Activated CD8-positive, alpha-beta memory T cell treated with anti-CD3 and anti-CD28 coated beads, Interleukin-2, amount 50 U/mL, for 24 hours (primary cell): ENCODE measurements around the gene RMND5B.
"Not testable (repeated sequence)": the region's sequence is repeated elsewhere in the genome, so short reads cannot be mapped to it uniquely, and the experiment has no call there.

Experiments used
- DNase-seq: peaks from one replicate; pipeline ENCODE4 v3.0.0-alpha.2; 2020; ENCODE audit errors: extremely low read depth

Gene RMND5B

DNA sequence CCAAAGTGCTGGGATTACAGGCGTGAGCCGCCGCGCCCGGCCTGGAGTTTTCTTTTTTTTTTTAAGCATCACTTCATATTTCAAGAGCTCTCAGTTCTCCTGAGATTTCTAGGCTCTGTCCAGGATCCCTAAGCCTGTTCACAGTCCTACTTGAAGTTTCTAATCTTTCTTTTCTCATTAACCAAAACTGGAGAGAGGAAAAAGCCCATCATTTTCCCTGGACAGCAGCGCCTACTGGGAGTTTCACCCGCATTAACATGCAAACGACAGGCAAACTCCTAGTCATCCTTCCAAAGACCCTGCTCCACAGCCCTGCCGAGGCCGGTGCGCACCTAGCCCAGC lies 609 bp upstream of the RMND5B start:
- DNase-seq, result not testable (repeated sequence)

DNA sequence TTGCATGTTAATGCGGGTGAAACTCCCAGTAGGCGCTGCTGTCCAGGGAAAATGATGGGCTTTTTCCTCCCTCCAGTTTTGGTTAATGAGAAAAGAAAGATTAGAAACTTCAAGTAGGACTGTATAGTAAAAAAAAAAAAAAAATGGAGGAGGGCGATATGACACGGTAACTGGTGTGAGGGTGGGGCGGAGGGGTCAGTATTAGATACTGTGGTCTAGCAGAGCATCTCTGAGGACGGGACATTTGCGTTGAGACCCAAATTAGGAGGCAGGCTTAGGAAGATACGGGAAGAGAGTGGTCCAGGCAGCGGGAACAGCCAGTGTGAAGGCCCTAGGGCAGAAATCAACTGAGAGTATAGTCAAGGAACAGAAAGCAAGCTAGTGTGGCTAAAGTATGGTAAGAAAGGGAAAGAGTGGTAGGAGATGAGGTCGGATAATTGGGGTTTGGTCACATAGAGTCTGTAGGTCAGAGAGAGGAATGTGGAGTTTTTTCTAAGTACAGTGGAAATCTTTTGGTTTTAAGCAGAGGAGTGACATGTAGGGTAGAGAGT lies 707 bp downstream of the RMND5B start:
- no peak for DNase-seq

DNA sequence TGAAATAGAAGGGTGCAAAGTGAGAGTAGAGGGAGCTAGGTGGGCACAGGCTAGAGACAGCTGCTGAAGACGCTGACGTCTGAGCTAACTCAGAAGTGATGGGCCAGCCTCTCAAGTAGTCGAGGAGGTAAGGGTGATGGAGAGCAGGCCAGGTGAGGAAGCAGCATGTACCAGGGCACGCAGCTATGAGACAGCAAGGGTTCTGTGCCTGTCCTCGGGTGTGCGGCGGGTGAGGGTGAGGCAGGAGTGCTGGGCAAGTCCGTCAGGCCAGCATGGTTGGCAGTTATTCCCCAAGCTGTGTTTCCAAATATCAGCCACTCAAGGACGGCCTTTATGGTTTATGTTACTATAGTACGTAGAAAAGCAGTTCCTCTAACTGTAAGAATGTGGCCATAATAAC lies 6.2 kb downstream of the RMND5B start:
- no peak for DNase-seq

DNA sequence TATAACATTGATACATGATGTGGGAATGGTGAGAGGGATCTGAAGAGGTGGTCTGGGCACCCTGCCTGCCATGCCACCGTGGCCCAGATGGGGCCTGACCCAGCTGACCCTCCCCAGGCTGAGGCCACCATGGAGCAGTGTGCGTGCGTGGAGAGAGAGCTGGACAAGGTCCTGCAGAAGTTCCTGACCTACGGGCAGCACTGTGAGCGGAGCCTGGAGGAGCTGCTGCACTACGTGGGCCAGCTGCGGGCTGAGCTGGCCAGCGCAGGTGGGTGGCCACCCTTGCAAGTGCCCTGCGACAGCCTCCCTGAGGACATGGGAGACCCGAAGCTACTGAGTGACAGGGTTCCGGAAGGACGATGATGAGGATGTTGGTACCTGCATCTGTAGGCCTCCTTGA lies 7.2 kb downstream of the RMND5B start:
- no peak for DNase-seq

DNA sequence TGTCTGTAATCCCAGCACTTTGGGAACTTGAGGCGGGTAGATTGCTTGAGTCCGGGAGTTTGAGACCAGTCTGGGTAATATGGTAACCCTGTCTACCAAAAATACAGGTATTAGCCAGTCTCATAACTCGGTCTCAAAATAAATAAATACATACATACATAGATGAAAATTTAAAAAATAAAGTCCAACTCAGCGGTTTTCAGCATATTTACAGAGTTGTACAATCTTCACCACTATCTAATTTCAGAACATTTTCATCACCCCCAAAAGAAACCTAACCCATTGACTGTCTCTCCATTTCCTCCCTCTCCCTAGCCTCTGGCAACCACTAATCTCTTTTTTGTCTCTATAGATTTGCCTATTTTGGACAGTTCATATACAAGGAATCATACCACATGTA lies 10.7 kb downstream of the RMND5B start:
- DNase-seq, result no peak

DNA sequence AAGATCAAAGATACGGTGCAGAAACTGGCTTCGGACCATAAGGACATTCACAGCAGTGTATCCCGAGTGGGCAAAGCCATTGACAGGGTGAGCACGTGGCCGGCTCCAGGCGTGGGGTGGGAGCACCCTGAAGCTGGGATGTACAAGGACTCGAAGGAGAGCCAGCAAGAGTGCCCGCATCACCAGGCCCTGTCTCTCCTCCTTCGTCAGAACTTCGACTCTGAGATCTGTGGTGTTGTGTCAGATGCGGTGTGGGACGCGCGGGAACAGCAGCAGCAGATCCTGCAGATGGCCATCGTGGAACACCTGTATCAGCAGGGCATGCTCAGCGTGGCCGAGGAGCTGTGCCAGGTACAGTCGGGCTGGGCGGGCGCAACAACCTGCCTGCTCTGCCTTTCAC lies 11.8 kb downstream of the RMND5B start:
- no peak for DNase-seq

DNA sequence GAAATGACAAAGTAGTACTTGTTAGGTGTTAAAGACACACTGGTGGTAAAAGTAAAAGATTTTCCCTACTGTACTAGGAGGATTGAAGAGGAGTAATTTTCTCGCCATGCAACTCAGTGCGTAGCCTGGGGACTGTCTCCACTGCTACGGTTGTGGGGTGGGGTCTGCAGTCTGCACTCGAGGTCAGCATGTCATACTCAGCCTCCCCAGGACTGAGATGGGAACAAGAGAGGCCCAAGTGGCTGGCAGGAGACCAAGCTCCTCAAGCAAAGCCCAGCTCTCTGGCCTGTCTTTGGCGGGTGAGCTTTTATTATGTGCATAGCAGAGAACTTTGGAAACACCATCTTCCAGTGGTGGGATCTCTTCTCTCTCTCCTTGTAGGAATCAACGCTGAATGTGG lies 12.4 kb downstream of the RMND5B start:
- DNase-seq, result no peak

DNA sequence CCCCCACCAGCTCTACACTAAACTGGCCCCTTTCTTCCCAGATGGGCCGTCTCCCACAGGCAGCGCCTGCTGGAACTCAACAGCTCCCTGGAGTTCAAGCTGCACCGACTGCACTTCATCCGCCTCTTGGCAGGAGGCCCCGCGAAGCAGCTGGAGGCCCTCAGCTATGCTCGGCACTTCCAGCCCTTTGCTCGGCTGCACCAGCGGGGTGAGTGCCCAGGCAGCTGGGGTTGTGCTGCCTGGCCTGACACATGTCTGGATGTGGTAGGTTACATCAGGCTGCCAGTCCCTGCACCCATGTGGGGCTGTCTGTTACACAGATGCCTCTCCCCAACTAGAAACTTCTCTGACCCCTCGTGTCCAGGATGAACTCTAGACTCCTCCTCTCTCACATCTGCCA lies 13.1 kb downstream of the RMND5B start:
- no peak for DNase-seq

DNA sequence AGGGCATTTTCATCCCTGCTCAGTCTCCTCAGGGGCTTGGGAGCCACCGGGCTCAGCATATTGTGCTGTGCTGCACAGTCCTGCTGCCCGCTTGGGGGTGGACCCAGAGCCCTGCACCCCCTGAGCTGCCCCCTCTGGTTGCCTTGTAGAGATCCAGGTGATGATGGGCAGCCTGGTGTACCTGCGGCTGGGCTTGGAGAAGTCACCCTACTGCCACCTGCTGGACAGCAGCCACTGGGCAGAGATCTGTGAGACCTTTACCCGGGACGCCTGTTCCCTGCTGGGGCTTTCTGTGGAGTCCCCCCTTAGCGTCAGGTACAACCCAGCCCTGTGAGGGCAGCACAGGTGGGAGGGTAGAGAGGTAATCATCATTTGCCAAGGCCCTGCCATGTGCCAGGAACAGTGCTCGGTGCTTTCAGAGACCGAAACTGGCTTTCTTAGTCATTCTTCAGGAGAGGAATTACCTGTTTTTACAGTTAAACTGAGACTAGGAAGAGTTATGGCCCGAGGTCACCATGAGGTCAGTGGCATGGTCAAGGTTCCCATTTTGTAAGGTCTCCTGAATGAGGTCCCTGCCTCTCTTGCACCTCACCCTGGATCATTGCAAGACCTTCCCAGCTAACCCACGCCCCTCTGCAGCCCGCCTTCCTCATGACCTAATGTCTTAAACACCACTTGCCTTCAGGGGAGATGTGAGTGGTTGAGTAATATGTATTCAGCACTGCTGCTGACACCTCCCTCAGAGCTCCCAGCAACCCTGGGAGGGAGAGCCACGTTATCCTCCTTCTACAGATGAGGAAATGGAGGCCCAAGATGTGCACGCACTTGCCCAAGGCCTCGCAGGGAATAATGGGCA lies 15.4 kb downstream of the RMND5B start:
- DNase-seq, result no peak

DNA sequence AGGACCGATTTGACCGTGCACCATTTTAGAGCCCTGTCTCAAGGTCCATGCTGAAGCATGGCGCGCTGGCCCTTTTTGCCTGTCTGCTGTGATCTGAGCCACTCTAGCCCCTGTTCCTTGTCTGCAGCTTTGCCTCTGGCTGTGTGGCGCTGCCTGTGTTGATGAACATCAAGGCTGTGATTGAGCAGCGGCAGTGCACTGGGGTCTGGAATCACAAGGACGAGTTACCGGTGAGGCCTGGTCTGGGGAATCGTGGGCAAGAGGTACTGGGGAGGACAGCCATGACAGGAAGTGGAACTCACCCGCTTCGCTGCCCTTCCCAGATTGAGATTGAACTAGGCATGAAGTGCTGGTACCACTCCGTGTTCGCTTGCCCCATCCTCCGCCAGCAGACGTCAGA lies 16.6 kb downstream of the RMND5B start:
- no peak for DNase-seq

DNA sequence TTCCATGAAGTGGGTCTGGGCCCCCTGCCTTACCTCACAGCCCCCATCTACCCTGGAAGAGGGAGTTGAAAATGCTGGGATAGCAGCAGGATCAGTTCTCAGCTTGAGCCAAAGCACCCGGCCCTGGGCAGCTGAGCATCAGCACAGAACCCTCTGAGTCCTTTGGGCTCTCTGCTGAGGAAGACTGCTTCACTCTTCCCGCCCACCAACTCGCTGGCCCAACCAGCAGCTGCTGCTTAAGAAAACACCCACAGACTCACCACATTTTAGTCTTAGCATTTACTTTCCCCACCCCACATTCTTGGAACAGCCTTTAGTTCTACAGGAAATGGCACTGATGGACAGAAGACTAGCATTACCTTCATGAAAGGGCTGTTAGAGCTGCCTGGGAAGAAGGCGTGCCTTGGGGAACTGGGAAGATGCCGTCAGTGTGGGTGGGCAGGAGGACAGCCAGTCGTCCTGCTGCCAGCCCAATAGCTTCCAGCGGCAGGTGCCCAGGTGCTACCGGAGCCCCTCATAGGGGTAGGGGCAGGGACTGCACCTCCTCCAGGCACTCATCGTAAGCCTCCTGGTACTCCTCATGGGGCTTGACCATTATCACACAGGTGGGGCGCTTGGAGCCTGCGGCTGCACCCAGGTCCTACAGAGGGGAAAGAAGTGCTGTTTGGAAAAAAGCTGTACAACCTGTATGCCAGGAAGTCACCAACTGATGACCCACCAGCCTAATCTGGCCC lies 18.6 kb downstream of the RMND5B start:
- DNase-seq, result no peak

DNA sequence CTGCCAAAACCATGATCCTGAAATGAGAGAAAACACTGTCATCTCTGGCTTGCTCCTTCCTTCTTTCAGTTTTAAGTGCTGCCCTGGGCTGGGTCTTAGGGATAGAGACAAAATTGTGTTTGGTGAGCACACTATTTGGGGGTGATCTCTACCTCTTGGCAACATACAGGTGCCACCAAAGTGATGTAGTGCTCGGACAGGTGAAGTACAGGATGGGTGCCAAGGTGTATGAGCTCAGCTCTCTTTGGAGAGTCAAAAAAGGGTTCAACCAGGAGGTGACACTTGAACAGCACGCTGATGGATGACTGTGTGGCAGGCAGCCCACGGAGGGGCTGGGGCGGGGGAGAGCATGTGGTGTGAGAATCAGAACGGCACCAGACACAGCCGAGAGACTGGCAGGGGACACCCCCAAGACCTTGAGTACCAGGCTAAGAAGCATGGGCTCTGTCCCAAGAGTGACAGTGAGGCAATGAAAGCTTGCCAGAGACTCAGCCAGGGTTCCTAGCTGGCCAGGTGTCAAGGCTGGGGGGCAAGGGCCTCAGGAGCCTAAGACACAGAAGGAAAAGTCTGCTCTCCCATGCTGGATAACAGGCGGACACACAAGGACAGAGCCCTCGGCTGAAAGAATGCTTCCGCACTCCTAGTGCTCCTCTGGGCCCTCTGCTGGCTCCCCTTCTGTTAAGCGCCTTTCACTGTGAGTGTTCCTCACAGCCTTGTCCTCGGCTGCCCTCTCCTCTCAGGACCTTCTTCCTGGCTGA lies 20.3 kb downstream of the RMND5B start:
- no peak for DNase-seq

DNA sequence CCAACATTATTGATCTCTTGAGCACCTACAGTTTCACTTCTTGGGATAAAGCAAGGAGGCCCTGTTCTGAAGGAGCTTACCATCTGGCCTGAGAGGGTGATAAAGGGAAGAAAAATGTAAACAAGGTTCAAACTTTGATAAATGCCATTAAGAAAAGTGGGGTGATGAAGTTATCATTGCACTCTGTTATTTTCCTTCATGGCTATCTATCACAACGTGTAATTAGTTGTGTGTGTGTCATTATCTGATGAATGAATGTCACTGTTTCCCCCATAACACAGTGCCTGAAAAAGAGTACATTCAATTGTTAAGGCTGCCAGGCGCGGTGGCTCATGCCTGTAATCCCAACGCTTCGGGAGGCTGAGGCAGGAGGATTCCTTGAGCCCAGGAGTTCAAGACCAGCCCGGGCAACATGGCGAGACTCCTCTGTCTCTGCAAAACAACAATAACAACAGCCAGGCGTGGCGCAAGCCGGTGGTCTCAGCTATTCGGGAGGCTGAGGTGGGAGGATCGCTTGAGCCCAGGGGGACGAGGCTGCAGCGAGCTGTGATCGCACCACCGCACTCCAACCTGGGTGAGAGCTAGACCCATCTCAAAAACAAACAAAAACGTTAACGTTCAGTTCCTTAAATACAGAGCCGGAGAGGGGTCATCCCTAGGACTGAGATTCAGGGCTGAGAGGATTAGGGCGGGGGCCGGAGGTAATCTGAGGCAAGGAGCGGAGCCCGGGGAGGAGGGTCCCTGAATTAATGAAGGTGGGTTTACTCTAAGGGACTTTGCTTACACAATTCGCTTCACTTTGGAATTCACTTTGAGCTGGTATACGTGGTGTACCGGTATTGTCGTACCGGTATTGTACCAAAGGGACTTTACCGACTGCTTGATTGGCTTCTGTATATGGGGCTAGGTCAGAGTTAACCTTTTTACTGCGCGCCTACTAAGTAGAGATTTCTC lies 22.0 kb downstream of the RMND5B start:
- DNase-seq, result no peak

DNA sequence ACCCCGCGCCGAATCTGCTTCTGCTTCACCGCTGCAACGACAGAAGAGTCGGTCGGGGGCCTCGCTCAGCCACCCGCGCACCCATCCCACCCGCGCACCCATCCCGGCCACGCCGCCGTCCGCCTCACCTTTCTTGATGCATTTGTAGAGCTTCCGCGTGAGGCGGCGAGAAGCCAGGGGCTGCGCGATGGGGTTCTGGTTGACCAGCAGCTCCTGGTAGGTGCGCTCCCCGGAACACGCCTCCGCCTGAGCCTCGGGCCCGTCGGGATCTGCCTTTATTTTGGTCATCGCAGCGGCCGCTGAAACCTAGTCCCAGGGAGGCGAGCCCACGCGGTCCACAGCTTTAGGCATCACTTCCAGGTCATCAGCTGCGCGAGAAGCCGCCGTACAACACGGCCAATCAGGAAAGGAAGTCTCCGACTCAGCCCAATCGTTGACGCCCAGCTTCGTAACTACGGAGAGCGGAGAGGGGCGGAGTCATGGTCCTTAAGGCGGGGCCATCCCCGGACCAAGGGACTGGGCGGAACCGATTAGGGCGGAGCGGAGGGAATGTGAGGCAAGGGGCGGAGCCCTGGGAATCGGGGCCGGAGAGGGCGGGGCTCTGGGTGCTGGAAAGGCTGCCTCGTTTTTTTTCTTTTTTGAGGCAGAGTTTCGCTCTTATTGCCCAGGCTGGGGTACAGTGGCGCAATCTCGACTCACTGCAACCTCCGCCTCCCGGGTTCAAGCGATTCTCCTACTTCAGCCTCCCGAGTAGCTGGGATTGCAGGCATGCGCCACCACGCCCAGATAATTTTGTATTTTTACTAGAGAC lies 22.9 kb downstream of the RMND5B start, which contains the start of gene NHP2:
Gene NHP2 (minus strand): TSS at position 356 of the 811 bp plus-strand sequence. CDS start 68 bp downstream, at position 288.
- DNase-seq, result peak; percentile 96

DNA sequence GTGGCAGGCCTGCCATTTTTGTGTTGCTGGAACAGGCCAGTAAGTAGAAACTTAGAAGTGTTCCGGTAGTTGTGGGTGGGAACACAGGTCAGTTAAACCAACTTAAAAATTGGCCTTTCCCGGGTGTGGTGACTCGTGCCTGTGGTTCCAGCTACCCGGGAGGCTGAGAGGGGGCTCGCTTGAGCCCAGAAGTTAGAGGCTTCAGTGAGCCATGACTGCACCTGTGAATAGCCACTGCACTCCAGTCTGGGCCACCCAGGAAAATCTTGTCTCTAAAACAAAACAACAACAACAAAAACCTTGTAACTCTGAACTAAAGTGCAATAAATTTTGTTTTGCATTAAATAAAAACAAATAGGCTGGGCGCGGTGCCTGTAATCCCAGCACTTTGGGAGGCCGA lies 24.3 kb downstream of the RMND5B start:
- DNase-seq, result no peak

DNA sequence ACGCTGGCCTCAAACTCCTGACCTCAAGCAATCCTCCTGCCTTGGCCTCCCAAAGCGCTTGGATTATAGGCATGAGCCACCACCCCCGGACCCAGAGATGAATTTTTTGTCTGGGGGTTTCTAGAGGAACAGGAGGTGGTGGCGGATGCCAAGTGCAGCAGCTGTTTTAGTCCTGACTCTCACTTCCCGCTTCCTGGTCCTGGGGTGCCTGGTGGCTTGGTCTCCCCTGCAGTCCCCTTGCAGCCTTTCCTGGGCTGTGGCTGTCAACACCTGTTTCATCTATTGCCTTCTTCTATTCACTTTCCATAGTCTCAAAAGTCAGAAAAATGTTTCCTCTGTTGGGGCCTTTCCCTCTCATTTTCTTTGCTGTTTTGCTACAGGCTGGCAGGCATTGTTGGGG lies 29.4 kb downstream of the RMND5B start:
- no peak for DNase-seq

DNA sequence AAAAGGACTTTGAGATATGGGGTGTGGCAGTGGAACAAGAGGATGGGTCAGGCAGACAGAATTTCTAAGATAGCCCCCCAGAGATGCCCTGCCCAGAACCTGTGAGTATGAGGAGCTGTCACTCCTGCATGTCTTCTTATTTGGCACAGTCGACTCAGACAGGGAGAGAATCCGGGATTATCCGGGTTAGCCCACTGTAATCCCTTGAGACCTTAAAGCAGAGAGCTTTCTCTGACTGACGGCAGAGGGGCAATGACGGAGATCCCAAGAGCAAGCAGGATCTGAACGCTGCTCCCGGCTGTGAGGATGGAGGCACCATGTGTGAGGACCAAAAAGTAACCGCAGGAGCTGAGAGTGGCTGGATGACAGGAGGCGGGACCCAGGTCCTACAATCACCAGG lies 31.7 kb downstream of the RMND5B start:
- DNase-seq, result no peak

DNA sequence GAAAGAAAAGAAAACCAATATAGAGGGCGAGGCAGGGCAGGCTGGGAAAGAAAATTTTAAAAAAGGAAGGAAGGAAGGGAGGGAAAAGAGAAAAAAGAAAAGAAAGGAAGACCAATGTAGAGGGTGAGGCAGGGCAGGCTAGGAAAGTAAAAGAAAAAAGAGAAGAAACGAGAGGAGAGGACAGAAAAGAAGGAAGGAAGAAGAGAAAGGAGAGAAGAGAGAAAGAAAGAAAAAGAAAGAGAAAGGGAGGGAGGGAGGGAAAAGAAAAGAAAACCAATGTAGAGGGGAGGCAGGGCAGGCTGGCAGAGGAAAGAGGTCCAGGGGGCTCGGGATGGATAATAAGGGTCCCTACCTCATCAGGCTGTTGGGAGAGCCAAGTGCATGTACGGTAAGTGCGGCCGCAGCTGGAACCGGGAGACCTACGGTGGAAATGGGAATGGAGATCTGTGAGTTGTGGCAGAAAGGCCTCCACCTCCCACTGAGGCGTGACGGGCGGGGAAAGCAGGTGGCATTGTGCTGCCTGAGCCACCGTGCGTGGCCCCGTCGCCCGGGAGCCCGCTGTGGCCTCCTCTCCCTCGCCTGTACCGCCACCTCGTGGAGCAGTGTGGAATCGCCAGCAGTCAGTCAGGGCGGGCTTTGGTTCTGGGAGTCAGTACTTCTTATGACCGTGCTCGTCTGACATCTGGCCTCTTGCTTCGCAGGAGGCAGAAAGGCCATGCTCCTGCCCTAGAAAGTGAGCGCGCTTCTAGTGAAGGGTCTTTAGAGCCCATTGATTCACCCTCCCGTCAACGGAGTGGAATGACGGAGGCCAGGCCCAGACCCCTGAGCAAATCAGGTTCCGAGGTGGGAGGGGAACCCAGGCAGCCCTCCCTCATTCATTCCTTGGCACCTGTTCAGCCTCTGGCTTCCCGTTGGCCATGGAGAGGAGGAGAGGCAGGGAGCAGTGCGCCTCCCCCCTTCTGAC lies 33.2 kb downstream of the RMND5B start:
- DNase-seq, result peak; percentile 85

DNA sequence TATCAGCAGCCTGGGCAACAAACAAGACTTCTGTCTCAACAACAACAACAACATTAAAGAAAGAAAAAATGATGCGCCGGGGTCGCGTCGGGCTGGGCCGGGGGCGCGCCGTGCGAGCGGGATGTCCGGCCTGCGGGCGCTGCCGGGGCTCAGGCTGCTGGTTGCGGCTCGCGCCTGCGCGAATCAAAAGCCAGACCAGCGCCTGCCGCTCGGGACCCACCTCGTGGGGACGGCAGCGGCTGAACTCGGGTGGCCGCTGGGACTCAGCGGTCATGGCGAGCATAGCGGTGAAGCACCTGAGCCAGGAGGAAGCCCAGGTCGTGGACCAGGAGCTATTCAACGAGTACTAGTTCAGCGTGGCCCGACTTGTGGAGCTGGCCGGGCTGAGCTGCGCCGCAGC lies 34.8 kb downstream of the RMND5B start:
- no peak for DNase-seq
